Measurements from ENCODE around the gene ERMP1.
"Not testable (repeated sequence)": the region's sequence is repeated elsewhere in the genome, so short reads cannot be mapped to it uniquely, and the experiment has no call there.

Gene ERMP1

GRCh38 chr9:5783982-5784381 lies 48.9 kb downstream of the ERMP1 start:
- peaks cover 6% of the 10 kb centered on the region; the same call in 1 of the 2 replicates for H3K9me3 ChIP-seq (ENCODE audit: control insufficient read depth, insufficient read depth, low read length)
- no peak overlapping the region for H3K4me3 ChIP-seq (ENCODE audit: low read length)
- H3K4me1 ChIP-seq (ENCODE audit: control insufficient read depth, low read length), result peaks cover 4% of the 10 kb centered on the region
- H3K4me2 ChIP-seq (ENCODE audit: low read length), result no peak overlapping the region
- H4K20me1 ChIP-seq (ENCODE audit: control insufficient read depth, insufficient read depth, low read depth, low read length), result no peaks in the 10 kb centered on the region
- no peak for TF ChIP-seq CTCF (IDR thresholded peaks at IDR 0.05; ENCODE audit: low read depth, low read length, poor library complexity, severe bottlenecking)
- no peak for TF ChIP-seq EZH2phosphoT487 (IDR thresholded peaks at IDR 0.05; ENCODE audit: borderline replicate concordance, low read length)
- H3F3A ChIP-seq (ENCODE audit: control insufficient read depth, insufficient read depth), result peaks cover 2% of the 10 kb centered on the region; the same call in 1 of the 2 replicates
- peaks cover 58% of the 10 kb centered on the region for H3K36me3 ChIP-seq (ENCODE audit: control insufficient read depth, low read length)
- H3K27me3 ChIP-seq (ENCODE audit: control insufficient read depth, low read length), result no peaks in the 10 kb centered on the region
- no peaks in the 10 kb centered on the region for H3K9me2 ChIP-seq (replicated peaks; ENCODE audit: control insufficient read depth, low read length)
- H3K79me2 ChIP-seq (ENCODE audit: control insufficient read depth, low read length), result no peaks in the 10 kb centered on the region
- no peak overlapping the region for H3K27ac ChIP-seq (ENCODE audit: low read depth, low read length)

- H3K79me2 ChIP-seq (ENCODE audit: control insufficient read depth, low read length); H4K20me1 ChIP-seq (ENCODE audit: control insufficient read depth, insufficient read depth, low read depth, low read length); H3K9me2 ChIP-seq (replicated peaks; ENCODE audit: control insufficient read depth, low read length); H3K27ac ChIP-seq (ENCODE audit: low read depth, low read length); H3F3A ChIP-seq (ENCODE audit: control insufficient read depth, insufficient read depth); H3K4me2 ChIP-seq (ENCODE audit: low read length); H3K4me1 ChIP-seq (ENCODE audit: control insufficient read depth, low read length); H3K4me3 ChIP-seq (ENCODE audit: low read length); H3K27me3 ChIP-seq (ENCODE audit: control insufficient read depth, low read length): not testable (repeated sequence)
- H3K36me3 ChIP-seq (ENCODE audit: control insufficient read depth, low read length), result peaks cover 64% of the 10 kb centered on the region
- H3K9me3 ChIP-seq (ENCODE audit: control insufficient read depth, insufficient read depth, low read length), result peaks cover 12% of the 10 kb centered on the region
Observed at GRCh38 chr9:5783420-5783819, 49.5 kb downstream of the ERMP1 start.

- not testable (repeated sequence) for H3K4me2 ChIP-seq (ENCODE audit: low read length); H3K27ac ChIP-seq (ENCODE audit: low read depth, low read length); H3K27me3 ChIP-seq (ENCODE audit: control insufficient read depth, low read length); H3K9me2 ChIP-seq (replicated peaks; ENCODE audit: control insufficient read depth, low read length); H4K20me1 ChIP-seq (ENCODE audit: control insufficient read depth, insufficient read depth, low read depth, low read length); H3K4me1 ChIP-seq (ENCODE audit: control insufficient read depth, low read length); H3K79me2 ChIP-seq (ENCODE audit: control insufficient read depth, low read length); H3F3A ChIP-seq (ENCODE audit: control insufficient read depth, insufficient read depth); H3K4me3 ChIP-seq (ENCODE audit: low read length)
- Histone ChIP-seq H3K36me3 (ENCODE audit: control insufficient read depth, low read length) (peaks cover 73% of the 10 kb centered on the region), H3K9me3 (ENCODE audit: control insufficient read depth, insufficient read depth, low read length) (peaks cover 22% of the 10 kb centered on the region)
Observed at GRCh38 chr9:5779705-5780218, 53.2 kb downstream of the ERMP1 start.

- no peak overlapping the region for H3K27ac ChIP-seq (ENCODE audit: low read depth, low read length)
- H3K9me3 ChIP-seq (ENCODE audit: control insufficient read depth, insufficient read depth, low read length), result peaks cover 22% of the 10 kb centered on the region
- peaks cover 75% of the 10 kb centered on the region for H3K36me3 ChIP-seq (ENCODE audit: control insufficient read depth, low read length)
- H4K20me1 ChIP-seq (ENCODE audit: control insufficient read depth, insufficient read depth, low read depth, low read length), result no peaks in the 10 kb centered on the region
- no peaks in the 10 kb centered on the region; the same call in 1 of the 2 replicates for H3F3A ChIP-seq (ENCODE audit: control insufficient read depth, insufficient read depth)
- H3K9me2 ChIP-seq (replicated peaks; ENCODE audit: control insufficient read depth, low read length), result no peaks in the 10 kb centered on the region
- no peak overlapping the region for H3K4me2 ChIP-seq (ENCODE audit: low read length)
- no peaks in the 10 kb centered on the region for H3K27me3 ChIP-seq (ENCODE audit: control insufficient read depth, low read length)
- no peak overlapping the region for H3K4me3 ChIP-seq (ENCODE audit: low read length)
- TF ChIP-seq EZH2phosphoT487 (IDR thresholded peaks at IDR 0.05; ENCODE audit: borderline replicate concordance, low read length) (no peak), CTCF (IDR thresholded peaks at IDR 0.05; ENCODE audit: low read depth, low read length, poor library complexity, severe bottlenecking) (no peak)
- no peaks in the 10 kb centered on the region for H3K4me1 ChIP-seq (ENCODE audit: control insufficient read depth, low read length)
- H3K79me2 ChIP-seq (ENCODE audit: control insufficient read depth, low read length), result no peaks in the 10 kb centered on the region
Observed at GRCh38 chr9:5778805-5779204, 54.1 kb downstream of the ERMP1 start.

Data from DOHH2 (cell line).